ENCODE data around the gene SLFN11.
"Not testable (repeated sequence)": the region's sequence is repeated elsewhere in the genome, so short reads cannot be mapped to it uniquely, and the experiment has no call there.

SLFN11 gene

GRCh38 chr17:35414707-35415106 lies 41.3 kb upstream of the SLFN11 start:
- not testable (repeated sequence) for H2AK5ac ChIP-seq (ENCODE audit: low read length, severe bottlenecking); H3K27ac ChIP-seq (ENCODE audit: low read length, poor library complexity, severe bottlenecking); H2BK5ac ChIP-seq (ENCODE audit: low read depth, low read length, poor library complexity, severe bottlenecking); H3K14ac ChIP-seq (ENCODE audit: low read length in 2 of 2); H3K23ac ChIP-seq (ENCODE audit: low read length in 2 of 2); H4K91ac ChIP-seq (ENCODE audit: low read length); DNase-seq; H3K4me1 ChIP-seq (ENCODE audit: control insufficient read depth, insufficient read depth, low read depth, low read length); H3K4ac ChIP-seq (ENCODE audit: low read depth in 1 of 2, low read length in 2 of 2); H2AFZ ChIP-seq (ENCODE audit: low read depth, low read length); H3K18ac ChIP-seq (ENCODE audit: low read depth in 1 of 2, low read length in 2 of 2); H2BK15ac ChIP-seq (ENCODE audit: low read depth, poor library complexity, severe bottlenecking); H2BK12ac ChIP-seq (ENCODE audit: low read length in 2 of 2); H2BK120ac ChIP-seq (ENCODE audit: low read depth, low read length); H4K8ac ChIP-seq (ENCODE audit: low read length); H3K4me2 ChIP-seq (ENCODE audit: low read length, poor library complexity, severe bottlenecking); H3K9ac ChIP-seq (ENCODE audit: low read length); H3K27me3 ChIP-seq (ENCODE audit: control insufficient read depth in 1 of 2, insufficient read depth in 1 of 2, low read length in 2 of 2); H3K4me3 ChIP-seq (ENCODE audit: insufficient read depth in 1 of 2, low read depth in 1 of 2, low read length in 2 of 2)
- WGBS = 100% methylated on average over 2 of the region's 2 CpGs
- Histone ChIP-seq H3K36me3 (ENCODE audit: control insufficient read depth in 1 of 2, insufficient read depth in 2 of 2, low read depth in 1 of 2, low read length in 2 of 2) (peaks cover 16 to 60% of the 10 kb centered on the region in 2 experiments), H3K9me3 (ENCODE audit: control insufficient read depth, low read length) (peaks cover 16% of the 10 kb centered on the region), H3K79me1 (replicated peaks; ENCODE audit: low read length, poor library complexity, severe bottlenecking) (peaks cover 19% of the 10 kb centered on the region)

GRCh38 chr17:35414247-35414646 lies 40.8 kb upstream of the SLFN11 start:
- Histone ChIP-seq H3K27me3 (ENCODE audit: control insufficient read depth in 1 of 2, insufficient read depth in 1 of 2, low read length in 2 of 2) (no peaks in the 10 kb centered on the region), H3K18ac (ENCODE audit: low read depth in 1 of 2, low read length in 2 of 2) (no peak overlapping the region)

GRCh38 chr17:35407531-35407930 lies 34.1 kb upstream of the SLFN11 start:
- Histone ChIP-seq H3K18ac (ENCODE audit: low read depth in 1 of 2, low read length in 2 of 2) (no peak overlapping the region), H2BK12ac (ENCODE audit: low read length in 2 of 2) (no peak overlapping the region), H3K4me2 (ENCODE audit: low read length, poor library complexity, severe bottlenecking) (no peak overlapping the region), H3K4ac (ENCODE audit: low read depth in 1 of 2, low read length in 2 of 2) (no peak overlapping the region), H4K91ac (ENCODE audit: low read length) (no peak overlapping the region), H2AFZ (ENCODE audit: low read depth, low read length) (no peak overlapping the region), H3K4me1 (ENCODE audit: control insufficient read depth, insufficient read depth, low read depth, low read length) (no peaks in the 10 kb centered on the region), H3K27me3 (ENCODE audit: control insufficient read depth in 1 of 2, insufficient read depth in 1 of 2, low read length in 2 of 2) (no peaks in the 10 kb centered on the region), H2BK15ac (ENCODE audit: low read depth, poor library complexity, severe bottlenecking) (no peak overlapping the region), H3K4me3 (ENCODE audit: insufficient read depth in 1 of 2, low read depth in 1 of 2, low read length in 2 of 2) (no peak overlapping the region), H3K23ac (ENCODE audit: low read length in 2 of 2) (no peak overlapping the region), H4K8ac (ENCODE audit: low read length) (no peak overlapping the region), H3K9ac (ENCODE audit: low read length) (no peak overlapping the region), H3K9me3 (ENCODE audit: control insufficient read depth, low read length) (no peaks in the 10 kb centered on the region), H3K79me1 (replicated peaks; ENCODE audit: low read length, poor library complexity, severe bottlenecking) (peaks cover 20% of the 10 kb centered on the region), H2BK5ac (ENCODE audit: low read depth, low read length, poor library complexity, severe bottlenecking) (no peak overlapping the region), H2BK120ac (ENCODE audit: low read depth, low read length) (no peak overlapping the region), H3K27ac (ENCODE audit: low read length, poor library complexity, severe bottlenecking) (no peak overlapping the region), H3K14ac (ENCODE audit: low read length in 2 of 2) (no peak overlapping the region), H3K36me3 (ENCODE audit: control insufficient read depth in 1 of 2, insufficient read depth in 2 of 2, low read depth in 1 of 2, low read length in 2 of 2) (peaks cover 26 to 57% of the 10 kb centered on the region in 2 experiments), H2AK5ac (ENCODE audit: low read length, severe bottlenecking) (no peak overlapping the region)
- no peak for DNase-seq
- WGBS = 99% methylated on average over 21 of the region's 26 CpGs

More at GRCh38 chr17:35414247-35414646, 40.8 kb upstream of the SLFN11 start:
- DNase-seq = no peak
- H3K4ac ChIP-seq (ENCODE audit: low read depth in 1 of 2, low read length in 2 of 2) = no peak overlapping the region
- H2BK5ac ChIP-seq (ENCODE audit: low read depth, low read length, poor library complexity, severe bottlenecking) = no peak overlapping the region
- no peak overlapping the region for H4K91ac ChIP-seq (ENCODE audit: low read length)
- H3K4me1 ChIP-seq (ENCODE audit: control insufficient read depth, insufficient read depth, low read depth, low read length) = no peaks in the 10 kb centered on the region
- H2BK15ac ChIP-seq (ENCODE audit: low read depth, poor library complexity, severe bottlenecking) = no peak overlapping the region
- H3K4me2 ChIP-seq (ENCODE audit: low read length, poor library complexity, severe bottlenecking) = no peak overlapping the region
- H3K14ac ChIP-seq (ENCODE audit: low read length in 2 of 2) = no peak overlapping the region
- H2AFZ ChIP-seq (ENCODE audit: low read depth, low read length) = no peak overlapping the region
- no peak overlapping the region for H3K27ac ChIP-seq (ENCODE audit: low read length, poor library complexity, severe bottlenecking)
- H3K9me3 ChIP-seq (ENCODE audit: control insufficient read depth, low read length) = peaks cover 16% of the 10 kb centered on the region
- no peak overlapping the region for H2AK5ac ChIP-seq (ENCODE audit: low read length, severe bottlenecking)
- H3K9ac ChIP-seq (ENCODE audit: low read length) = no peak overlapping the region
- no peak overlapping the region for H3K4me3 ChIP-seq (ENCODE audit: insufficient read depth in 1 of 2, low read depth in 1 of 2, low read length in 2 of 2)
- H3K23ac ChIP-seq (ENCODE audit: low read length in 2 of 2) = no peak overlapping the region
- WGBS = 91% methylated on average over 1 of the region's 1 CpG
- no peak overlapping the region for H4K8ac ChIP-seq (ENCODE audit: low read length)
- no peak overlapping the region for H2BK120ac ChIP-seq (ENCODE audit: low read depth, low read length)
- H3K36me3 ChIP-seq (ENCODE audit: control insufficient read depth in 1 of 2, insufficient read depth in 2 of 2, low read depth in 1 of 2, low read length in 2 of 2) = peaks cover 18 to 60% of the 10 kb centered on the region in 2 experiments
- H2BK12ac ChIP-seq (ENCODE audit: low read length in 2 of 2) = no peak overlapping the region
- peaks cover 22% of the 10 kb centered on the region for H3K79me1 ChIP-seq (replicated peaks; ENCODE audit: low read length, poor library complexity, severe bottlenecking)

GRCh38 chr17:35406568-35406967 lies 33.1 kb upstream of the SLFN11 start:
- Histone ChIP-seq H2AK5ac (ENCODE audit: low read length, severe bottlenecking) (no peak overlapping the region), H2BK120ac (ENCODE audit: low read depth, low read length) (no peak overlapping the region), H3K9ac (ENCODE audit: low read length) (no peak overlapping the region), H3K27me3 (ENCODE audit: control insufficient read depth in 1 of 2, insufficient read depth in 1 of 2, low read length in 2 of 2) (no peaks in the 10 kb centered on the region), H3K23ac (ENCODE audit: low read length in 2 of 2) (no peak overlapping the region), H3K18ac (ENCODE audit: low read depth in 1 of 2, low read length in 2 of 2) (no peak overlapping the region), H3K79me1 (replicated peaks; ENCODE audit: low read length, poor library complexity, severe bottlenecking) (peaks cover 20% of the 10 kb centered on the region), H2BK5ac (ENCODE audit: low read depth, low read length, poor library complexity, severe bottlenecking) (no peak overlapping the region), H3K36me3 (ENCODE audit: control insufficient read depth in 1 of 2, insufficient read depth in 2 of 2, low read depth in 1 of 2, low read length in 2 of 2) (peaks cover 26 to 48% of the 10 kb centered on the region in 2 experiments), H4K8ac (ENCODE audit: low read length) (no peak overlapping the region), H2BK12ac (ENCODE audit: low read length in 2 of 2) (no peak overlapping the region), H3K4ac (ENCODE audit: low read depth in 1 of 2, low read length in 2 of 2) (no peak overlapping the region), H3K4me2 (ENCODE audit: low read length, poor library complexity, severe bottlenecking) (no peak overlapping the region), H3K14ac (ENCODE audit: low read length in 2 of 2) (no peak overlapping the region), H2AFZ (ENCODE audit: low read depth, low read length) (no peak overlapping the region), H3K4me1 (ENCODE audit: control insufficient read depth, insufficient read depth, low read depth, low read length) (no peaks in the 10 kb centered on the region), H2BK15ac (ENCODE audit: low read depth, poor library complexity, severe bottlenecking) (no peak overlapping the region), H3K9me3 (ENCODE audit: control insufficient read depth, low read length) (no peaks in the 10 kb centered on the region), H3K4me3 (ENCODE audit: insufficient read depth in 1 of 2, low read depth in 1 of 2, low read length in 2 of 2) (no peak overlapping the region), H3K27ac (ENCODE audit: low read length, poor library complexity, severe bottlenecking) (no peak overlapping the region), H4K91ac (ENCODE audit: low read length) (no peak overlapping the region)
- DNase-seq = no peak
- WGBS = no CpG with 5 or more reads among the region's 1 CpG
